GM19240 (cell line): ENCODE measurements around the gene SCYL1.

Experiments used
- DNase-seq: peaks from one replicate; pipeline ENCODE4 v3.0.0; 2011; ENCODE audit warnings: low spot score; ENCODE audit not compliant: insufficient read length

SCYL1 gene

DNA sequence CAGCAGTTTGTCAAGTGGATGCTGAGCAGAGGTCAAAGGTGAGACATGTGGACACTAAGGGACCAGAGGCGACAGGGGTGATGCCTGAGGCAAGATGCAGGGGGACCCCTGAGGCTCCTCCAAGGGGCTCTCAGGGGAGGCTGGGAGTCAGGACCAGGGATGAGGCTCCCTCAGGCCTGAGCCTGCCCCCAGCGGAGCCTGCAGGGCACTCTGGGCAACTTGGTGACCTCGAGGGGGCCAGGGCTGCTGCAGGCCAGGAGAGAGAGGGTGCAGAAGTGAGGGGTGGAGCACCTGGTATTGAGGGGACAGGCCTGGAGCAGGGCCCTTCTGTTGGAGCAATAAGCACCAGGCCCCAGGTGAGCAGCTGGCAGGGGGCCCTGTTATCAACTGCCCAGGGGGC lies 57.0 kb downstream of the SCYL1 start:
- no peak for DNase-seq

DNA sequence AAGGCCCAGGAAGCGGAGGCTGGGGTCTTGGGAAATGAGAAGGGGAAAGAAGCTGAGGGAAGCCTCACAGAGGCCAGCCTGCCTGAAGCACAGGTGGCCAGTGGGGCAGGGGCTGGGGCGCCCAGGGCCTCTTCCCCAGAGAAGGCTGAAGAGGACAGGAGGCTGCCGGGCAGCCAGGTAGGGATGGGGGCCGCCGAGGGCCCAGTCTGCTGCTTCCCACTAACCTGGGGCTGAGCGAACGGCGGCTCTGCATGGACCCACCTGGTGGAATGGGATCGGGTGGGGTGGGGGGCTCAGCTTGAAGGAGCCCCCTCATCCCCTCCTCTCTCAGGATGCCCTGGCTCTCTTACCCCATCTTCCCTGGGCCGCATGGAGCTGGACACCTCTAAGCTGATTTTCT lies 58.7 kb downstream of the SCYL1 start:
- no peak for DNase-seq

DNA sequence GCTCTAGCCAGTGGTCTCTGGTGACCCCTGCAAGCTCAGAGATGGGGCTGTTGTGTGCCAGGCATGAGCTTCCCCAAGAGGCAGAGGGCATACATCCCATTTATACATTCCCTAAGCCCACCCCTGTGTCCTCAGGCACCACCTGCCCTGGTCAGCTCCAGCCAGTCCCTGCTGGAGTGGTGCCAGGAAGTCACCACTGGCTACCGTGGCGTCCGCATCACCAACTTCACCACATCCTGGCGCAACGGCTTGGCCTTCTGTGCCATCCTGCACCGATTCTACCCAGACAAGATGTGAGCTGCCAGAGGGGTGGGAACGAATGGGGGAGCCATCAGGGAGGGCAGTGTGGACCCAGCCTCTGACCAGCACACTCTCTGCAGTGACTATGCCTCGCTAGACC lies 59.2 kb downstream of the SCYL1 start:
- no peak for DNase-seq

DNA sequence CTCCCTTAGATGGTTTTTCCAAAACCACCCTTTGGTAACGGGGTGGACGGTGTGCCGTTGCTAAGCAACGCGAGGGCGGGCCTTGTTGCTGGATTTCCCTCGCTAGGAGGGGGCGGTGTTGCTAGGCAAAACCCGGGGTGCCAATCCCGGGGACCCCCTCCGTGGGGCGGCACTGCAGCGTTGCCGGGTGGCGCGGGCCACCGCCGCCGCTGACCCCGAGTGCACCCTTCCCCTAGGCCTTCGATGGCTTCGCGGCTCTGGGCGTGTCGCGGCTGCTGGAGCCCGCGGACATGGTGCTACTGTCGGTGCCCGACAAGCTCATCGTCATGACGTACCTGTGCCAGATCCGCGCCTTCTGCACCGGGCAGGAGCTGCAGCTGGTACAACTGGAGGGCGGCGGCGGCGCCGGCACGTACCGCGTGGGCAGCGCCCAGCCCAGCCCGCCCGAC lies 59.9 kb downstream of the SCYL1 start:
- DNase-seq: no peak

DNA sequence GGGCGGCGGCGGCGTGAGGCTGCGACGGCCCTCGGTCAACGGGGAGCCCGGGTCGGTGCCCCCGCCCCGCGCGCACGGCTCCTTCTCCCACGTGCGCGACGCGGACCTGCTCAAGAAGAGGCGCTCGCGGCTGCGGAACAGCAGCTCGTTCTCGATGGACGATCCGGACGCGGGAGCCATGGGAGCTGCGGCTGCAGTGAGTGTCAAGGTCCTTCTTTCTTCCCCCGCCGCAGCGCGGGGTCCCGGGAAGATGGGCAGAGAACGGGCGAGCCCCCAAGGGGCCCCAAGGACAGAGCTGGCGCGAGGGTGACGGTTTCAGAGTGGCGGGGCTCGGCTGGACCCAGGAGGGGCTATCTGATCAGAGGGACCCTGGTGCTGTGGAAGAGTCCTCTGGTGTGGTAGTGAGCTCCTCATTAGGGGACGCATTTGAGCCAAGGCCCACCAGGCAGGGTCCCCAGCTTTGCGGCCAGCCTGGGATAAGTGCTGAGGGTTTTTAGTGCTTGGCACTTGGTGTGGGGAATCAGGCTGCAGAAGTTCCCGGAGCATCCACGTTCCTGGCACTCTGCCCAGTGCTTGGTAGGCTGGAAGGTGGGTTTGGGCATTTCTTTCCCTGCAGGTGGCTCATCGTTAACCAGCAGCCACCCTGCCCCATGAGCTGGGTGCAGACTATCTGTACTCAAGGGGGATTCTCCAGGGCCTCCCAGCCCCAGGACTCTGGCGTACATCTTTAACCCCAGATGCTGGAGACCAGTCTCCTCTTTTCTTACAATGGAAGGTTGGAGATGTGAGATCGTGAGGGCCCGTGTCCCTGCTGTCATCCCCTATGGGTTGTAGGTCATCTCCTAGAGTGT lies 60.7 kb downstream of the SCYL1 start:
- no peak for DNase-seq

DNA sequence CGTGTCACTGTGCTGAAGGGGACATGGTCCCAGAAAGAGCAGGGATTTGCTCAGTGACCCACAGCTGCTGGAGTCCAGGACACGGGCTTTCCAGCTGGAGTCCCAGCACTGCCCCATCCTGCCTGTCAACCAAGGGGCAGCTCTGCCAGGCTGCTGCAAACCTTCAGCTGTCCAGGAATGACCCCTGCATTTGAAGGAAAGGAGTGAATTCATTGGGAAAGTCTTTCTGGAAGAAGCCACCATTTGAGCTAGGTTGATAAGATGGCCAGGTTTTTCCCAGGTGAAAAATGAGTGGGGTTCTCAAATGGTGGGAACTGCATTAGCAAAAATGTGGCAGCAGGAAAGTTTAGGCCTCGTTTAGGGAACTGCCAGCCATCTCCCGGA lies 61.4 kb downstream of the SCYL1 start:
- DNase-seq: no peak

DNA sequence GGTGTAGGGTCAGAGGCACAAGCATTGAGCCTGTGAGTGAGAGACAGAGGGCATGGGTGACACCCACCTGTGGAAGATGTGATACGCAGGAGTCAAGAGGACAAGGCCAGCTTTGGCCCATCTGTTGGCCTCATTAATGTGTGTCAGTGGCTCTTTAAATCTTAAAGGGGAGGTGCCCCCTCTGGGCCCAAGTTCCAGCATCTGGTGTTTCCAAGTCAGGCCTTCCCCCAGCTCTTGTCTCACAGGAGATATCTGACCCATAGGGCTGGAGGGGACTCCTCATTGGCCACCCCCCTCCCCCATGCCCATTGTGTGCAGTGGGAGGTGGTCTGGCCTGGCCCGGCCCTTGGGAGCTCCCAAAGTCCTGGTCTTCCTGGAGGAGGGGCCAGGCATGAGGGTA lies 61.8 kb downstream of the SCYL1 start:
- DNase-seq: no peak
